Renal pelvis (tissue), 4 donors: ENCODE results near the gene UTS2R. TPM values are rescaled to one million over a fixed set of nuclear protein-coding genes. Genes with fewer than 3 reads are reported as not detected.
"Not testable (repeated sequence)": the region's sequence is repeated elsewhere in the genome, so short reads cannot be mapped to it uniquely, and the experiment has no call there.

Source experiments
- DNase-seq: peaks from one replicate; pipeline ENCODE4 v3.0.0-alpha.2; 2013
- polyA plus RNA-seq, 3 donors: library from polyadenylated mRNA; unstranded; fragments of 120-200 nt; gene quantifications; one replicate each; pipeline ENCODE4 v1.2.1, GENCODE V29; 2013; ENCODE audit not compliant: insufficient read length in 3 of 3

The UTS2R gene
- polyA plus RNA-seq, 3 donors: 0.71 to 0.91 (median 0.75) TPM

- no peak for DNase-seq
Measured at GRCh38 chr17:82406131-82406671, 34.6 kb downstream of the UTS2R start.

GRCh38 chr17:82407255-82407654, 35.7 kb downstream of the UTS2R start:
- DNase-seq: no peak

GRCh38 chr17:82408288-82408937, 36.8 kb downstream of the UTS2R start:
- DNase-seq: no peak

- DNase-seq: no peak
Measured at GRCh38 chr17:82408938-82409318, 37.4 kb downstream of the UTS2R start.

GRCh38 chr17:82410014-82410716, 38.6 kb downstream of the UTS2R start:
- DNase-seq: no peak

- no peak for DNase-seq
Measured at GRCh38 chr17:82411396-82412053, 40.0 kb downstream of the UTS2R start.

GRCh38 chr17:82412081-82412480, 40.5 kb downstream of the UTS2R start:
- DNase-seq: not testable (repeated sequence)

GRCh38 chr17:82412535-82413520, 41.3 kb downstream of the UTS2R start:
- DNase-seq: no peak

- peak; percentile 78 for DNase-seq
Measured at GRCh38 chr17:82414548-82415281, 43.1 kb downstream of the UTS2R start.

GRCh38 chr17:82415336-82415735, 43.8 kb downstream of the UTS2R start:
- no peak for DNase-seq

- DNase-seq: no peak
Measured at GRCh38 chr17:82415786-82416185, 44.2 kb downstream of the UTS2R start.

GRCh38 chr17:82416264-82416663, 44.7 kb downstream of the UTS2R start:
- no peak for DNase-seq

- no peak for DNase-seq
Measured at GRCh38 chr17:82416771-82417170, 45.2 kb downstream of the UTS2R start.

- peak; percentile 86 for DNase-seq
Measured at GRCh38 chr17:82418001-82418986, 46.7 kb downstream of the UTS2R start, which contains the start of the genes HEXD and OGFOD3. Gene HEXD (plus strand): TSS chr17:82418347. CDS start chr17:82419800, 1,453 bp downstream. Gene OGFOD3 (minus strand): TSS chr17:82418586. CDS start chr17:82418485, 101 bp downstream.

- DNase-seq: no peak
Measured at GRCh38 chr17:82419540-82419939, 48.0 kb downstream of the UTS2R start.

- DNase-seq: no peak
Measured at GRCh38 chr17:82424001-82424862, 52.7 kb downstream of the UTS2R start.

- no peak for DNase-seq
Measured at GRCh38 chr17:82424863-82425159, 53.2 kb downstream of the UTS2R start.
